GM18502 (cell line): Measurements from ENCODE around the gene LKAAEAR1.
A peak's percentile ranks its signal among the peaks of the same experiment; 100 is the strongest.

ENCODE experiments used
- ATAC-seq: cut with Tn5 transposase; IDR thresholded peaks from one replicate; pipeline ENCODE4 v1.9.1; 2021; ENCODE audit warnings: mild to moderate bottlenecking; ENCODE audit not compliant: unreplicated experiment, poor library complexity

LKAAEAR1 gene

DNA sequence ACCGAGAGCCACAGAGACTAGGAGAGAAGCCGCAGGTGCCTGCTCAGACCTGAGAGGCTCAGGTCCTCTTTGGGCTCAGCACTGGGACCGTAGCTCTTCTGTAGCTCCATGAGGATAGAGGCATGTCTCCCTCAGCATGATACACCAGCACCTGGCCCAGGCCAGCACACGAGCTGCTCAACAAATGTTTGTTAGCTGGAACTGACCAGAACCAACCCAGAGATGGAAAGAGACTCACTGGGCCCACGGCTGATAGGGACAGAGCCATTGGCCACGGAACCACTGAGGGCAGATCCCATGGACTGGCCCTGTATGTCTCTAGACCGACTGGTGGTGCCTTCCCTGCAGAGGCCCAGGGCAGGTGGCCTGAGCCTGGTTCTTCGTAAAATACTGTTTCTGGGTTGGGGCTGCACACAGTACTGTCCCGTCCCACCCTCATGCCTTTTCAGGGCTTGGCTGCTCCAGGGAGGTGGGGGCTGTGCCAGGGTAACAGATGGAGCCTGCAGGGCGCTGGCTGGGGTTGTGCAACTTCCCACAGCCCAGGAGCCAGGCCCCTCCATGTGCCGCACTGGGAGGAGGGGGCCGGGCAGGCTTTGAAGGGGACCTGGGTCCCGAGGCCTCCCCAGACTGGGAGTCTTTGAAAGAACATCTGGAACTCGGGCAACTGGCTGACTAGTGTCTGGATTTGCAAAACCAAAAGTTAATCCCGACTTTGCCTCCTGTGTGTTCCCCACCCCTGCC is 43.0 kb downstream of the LKAAEAR1 start:
- ATAC-seq: no peak

- no peak for ATAC-seq
Measured at GRCh38 chr20:64040231-64041039, 43.8 kb downstream of the LKAAEAR1 start.

DNA sequence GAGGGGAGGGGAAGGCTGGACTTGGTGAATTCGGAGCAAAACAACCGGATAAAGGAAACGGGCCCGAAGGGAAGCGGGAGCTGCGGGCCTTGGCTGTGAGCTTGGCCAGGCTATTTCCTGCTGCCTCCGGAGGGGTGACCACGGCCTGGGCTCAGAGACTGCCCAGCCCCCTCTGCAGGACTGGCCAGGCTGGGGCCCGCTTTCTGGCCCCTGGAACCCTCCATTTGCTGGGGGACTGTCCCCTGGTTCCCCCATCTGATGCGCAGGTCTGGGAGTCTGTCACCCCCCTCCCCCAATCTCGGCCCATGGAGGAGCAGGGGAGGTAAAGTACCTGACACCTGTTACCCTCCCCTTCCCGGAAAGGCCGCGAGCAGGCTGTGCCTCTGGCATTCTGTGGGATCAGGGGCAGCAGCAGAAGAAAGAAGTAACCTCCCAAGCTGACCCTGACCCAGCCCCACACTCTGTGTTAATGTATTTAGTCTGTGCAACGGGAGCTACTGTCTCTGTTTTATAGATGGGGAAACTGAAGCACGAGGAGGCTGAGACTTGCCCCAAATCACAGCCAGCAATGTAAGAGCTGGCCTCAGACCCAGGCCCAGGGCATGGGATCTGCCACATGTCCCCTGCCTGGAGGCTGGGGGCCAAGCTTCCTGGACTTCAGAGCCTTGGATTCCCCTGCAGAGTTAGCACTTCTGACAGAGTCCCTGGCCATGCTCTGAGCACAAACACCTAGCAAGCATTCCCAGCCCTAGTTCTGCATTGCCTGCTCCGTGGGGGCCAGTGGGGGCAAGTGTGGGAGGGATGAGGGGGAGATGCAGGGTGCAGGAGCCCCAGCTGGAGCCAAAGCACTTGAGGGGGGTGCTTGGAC is 44.7 kb downstream of the LKAAEAR1 start:
- no peak for ATAC-seq

GRCh38 chr20:64038565-64039292 is 45.5 kb downstream of the LKAAEAR1 start:
- peak; percentile 51 for ATAC-seq

- ATAC-seq: peak; percentile 43
Measured at GRCh38 chr20:64038224-64038564, 46.0 kb downstream of the LKAAEAR1 start.

- ATAC-seq: no peak
Measured at GRCh38 chr20:64037498-64038213, 46.5 kb downstream of the LKAAEAR1 start.

GRCh38 chr20:64037199-64037497 is 47.0 kb downstream of the LKAAEAR1 start:
- ATAC-seq: no peak

DNA sequence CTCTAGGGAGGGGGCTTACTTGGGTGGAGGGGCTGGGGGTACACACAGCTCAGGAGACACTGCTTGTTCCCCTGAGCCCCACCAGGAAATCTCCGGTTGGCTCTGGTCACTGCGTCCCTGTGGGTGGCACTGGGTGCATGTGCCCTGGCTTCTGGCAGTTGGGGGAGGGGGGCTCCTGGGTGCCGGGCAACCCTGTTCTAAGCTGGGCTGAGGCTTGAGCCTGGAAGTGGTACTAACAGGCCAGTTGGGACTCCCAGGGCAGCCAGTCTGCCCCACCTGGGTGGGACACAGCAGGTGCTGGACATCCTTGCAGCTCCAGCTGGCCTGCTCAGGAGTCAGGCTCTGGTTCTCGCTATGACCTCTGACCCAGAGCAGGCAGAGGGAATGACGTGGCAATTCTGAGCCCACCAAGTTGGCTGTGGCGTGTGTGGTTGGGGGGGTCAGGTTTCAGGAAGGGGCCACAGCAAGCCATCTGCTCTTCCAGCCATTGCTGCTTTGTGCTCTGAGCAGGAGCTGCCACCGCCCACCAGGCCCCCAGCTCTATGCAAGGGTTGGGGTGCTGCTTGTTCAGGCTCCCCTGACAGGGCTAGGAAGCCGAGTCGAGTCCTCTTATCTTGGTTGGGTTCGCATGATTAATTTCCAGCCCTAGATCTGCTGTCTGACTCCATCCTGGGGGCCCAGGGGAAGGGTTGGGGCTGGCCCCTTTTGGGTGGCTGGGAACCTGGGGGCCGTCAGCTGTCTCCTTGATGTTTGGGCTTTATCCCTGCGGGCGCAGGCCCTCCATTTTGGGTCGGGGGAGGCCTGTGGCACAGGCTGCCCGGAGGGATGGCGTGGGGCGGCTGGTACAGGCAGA is 47.6 kb downstream of the LKAAEAR1 start:
- ATAC-seq: no peak

GRCh38 chr20:64035933-64036345 is 48.3 kb downstream of the LKAAEAR1 start, which contains the start of gene C20orf204:
C20orf204 (plus strand) TSS chr20:64036182; CDS start chr20:64036324, 142 bp downstream.
- no peak for ATAC-seq

GRCh38 chr20:64035066-64035932 is 48.9 kb downstream of the LKAAEAR1 start:
- ATAC-seq: no peak

DNA sequence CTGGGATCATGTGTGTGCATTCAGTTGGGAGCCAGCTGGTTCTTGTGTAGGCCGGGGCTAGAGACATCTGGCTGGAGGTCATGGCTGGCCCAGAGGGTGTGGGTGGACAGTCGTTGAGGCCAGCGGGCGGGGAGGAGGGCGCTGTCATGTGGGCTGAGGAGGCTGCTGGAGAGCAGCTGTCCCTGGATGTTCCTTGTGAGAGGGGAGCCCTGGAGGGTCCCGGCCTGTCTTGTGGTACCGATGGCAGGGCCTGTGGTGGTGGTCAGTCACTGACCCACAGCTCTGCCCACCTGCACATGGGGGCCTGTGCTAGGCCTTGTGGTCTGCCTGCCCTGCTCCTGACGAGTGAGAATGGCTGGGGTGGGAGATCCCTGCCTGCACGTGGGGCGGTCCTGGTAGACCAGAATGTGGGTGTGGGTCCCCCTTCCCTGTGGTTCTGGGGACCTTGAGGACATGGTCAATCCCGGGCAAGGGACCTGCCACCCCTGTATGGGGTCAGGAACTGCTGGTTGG is 50.2 kb downstream of the LKAAEAR1 start:
- ATAC-seq: no peak
